ENCODE measurements around the gene DNAJC8. TPM values are rescaled to one million over a fixed set of nuclear protein-coding genes. Genes with fewer than 3 reads are reported as not detected.

The DNAJC8 gene
- total RNA-seq, 1 donor from 2014 or later, result 102 TPM

DNA sequence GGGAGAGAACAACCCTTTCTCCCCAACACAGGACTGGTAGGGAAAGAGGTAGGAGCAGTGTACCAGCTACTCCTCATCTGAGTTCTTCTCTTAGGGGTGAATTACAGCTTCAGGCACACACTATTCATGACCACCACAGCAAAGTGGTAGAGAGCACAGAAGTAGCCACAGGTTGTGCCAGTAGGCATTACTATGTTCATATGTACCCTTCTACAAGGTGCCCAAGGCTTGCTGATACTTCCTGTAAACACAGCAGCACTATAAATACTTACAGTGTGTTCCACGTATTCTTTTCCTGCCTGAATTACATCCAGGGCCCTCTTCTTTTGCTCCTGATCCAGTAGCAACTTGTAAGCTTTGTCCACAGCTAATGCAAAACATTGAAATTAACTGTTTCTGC, 23.1 kb downstream of the DNAJC8 start:
- intact Hi-C loops (cut with micrococcal nuclease), result loop anchor here (1.0 to 2.0 kb wide), 5 partner anchors 9 to 351 kb away; no protein-coding TSS in a partner anchor

DNA sequence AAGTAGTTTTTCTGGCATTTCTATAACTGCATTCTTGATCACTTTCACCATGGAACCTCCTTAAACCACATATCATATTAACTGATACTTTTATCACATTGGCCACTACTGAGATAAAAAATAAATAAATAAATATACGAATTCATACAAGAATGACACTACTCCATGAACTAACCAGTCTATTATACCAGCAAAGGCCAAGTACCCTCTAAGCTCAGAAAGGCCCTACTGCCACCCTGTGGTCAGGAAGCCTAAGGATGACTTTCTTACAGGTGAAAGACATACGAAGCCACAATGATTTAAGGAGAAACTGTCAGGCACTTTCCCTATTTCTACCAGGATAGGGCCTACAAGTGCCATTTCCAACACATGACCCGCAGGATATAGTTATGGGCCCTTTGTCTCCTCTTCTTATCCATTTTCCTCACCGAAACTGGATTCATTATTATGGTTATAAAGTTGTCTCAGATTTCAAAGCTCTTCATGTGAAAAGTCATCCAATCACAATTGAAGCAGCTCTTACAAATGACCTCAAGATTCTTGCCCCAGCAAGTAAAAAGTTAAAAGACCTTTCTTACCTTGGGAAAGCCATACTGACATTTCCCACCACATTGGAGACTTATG, 23.9 kb downstream of the DNAJC8 start:
- intact Hi-C loops (cut with micrococcal nuclease), result loop anchor here (1.0 to 2.0 kb wide), 5 partner anchors 9 to 351 kb away; no protein-coding TSS in a partner anchor

DNA sequence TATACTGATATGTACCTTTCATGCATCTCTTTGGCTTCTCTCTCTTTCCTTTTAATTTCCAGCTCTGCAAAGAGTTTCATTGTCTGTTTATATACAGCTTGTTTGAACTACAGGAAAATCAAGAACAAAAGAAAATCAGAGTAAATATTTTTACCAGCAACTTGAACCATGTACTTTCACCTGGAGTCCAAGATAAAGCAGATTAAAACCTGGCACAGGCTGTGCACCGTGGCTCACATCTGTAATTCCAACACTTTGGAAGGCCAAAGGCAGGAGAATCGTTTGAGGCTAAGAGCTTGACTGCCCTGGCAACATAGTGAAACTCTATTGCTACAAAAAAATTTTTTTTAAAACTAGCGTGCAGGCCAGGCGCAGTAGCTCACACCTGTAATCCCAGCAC, 27.6 kb downstream of the DNAJC8 start:
- intact Hi-C loops (cut with micrococcal nuclease), result no loop called here

DNA sequence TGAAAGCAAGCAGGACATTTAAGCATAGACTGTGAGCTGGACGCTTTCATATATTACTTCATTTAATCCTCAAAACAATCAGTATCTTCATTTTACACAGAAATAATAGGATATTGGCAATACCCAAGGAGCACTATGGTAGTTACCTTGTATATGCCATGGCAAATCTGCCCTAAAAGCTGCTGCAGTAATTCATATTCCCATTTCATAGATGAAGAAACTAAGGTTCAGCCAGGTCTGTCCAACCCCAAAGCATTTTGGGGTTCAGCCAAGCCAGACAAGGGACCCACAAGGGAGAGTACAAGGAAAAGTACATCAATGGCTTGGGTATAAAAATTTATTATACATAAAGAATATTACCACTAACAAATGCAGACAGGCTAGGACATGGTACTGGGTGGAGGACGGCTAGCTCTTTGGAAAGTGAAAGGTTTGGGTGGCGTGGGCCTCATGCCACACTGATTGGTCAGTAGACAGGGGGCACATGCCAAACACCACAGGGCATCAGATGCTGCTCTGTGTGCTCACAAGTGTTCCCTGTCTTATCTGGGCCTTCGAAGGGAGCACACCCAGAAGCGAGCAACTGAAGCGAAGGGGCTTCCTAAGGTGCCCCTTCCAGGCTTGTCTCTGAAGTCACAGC, 32.5 kb downstream of the DNAJC8 start:
- intact Hi-C loops (cut with micrococcal nuclease), result loop anchor here (1.0 to 2.0 kb wide), 4 partner anchors 9 to 110 kb away; no protein-coding TSS in a partner anchor

DNA sequence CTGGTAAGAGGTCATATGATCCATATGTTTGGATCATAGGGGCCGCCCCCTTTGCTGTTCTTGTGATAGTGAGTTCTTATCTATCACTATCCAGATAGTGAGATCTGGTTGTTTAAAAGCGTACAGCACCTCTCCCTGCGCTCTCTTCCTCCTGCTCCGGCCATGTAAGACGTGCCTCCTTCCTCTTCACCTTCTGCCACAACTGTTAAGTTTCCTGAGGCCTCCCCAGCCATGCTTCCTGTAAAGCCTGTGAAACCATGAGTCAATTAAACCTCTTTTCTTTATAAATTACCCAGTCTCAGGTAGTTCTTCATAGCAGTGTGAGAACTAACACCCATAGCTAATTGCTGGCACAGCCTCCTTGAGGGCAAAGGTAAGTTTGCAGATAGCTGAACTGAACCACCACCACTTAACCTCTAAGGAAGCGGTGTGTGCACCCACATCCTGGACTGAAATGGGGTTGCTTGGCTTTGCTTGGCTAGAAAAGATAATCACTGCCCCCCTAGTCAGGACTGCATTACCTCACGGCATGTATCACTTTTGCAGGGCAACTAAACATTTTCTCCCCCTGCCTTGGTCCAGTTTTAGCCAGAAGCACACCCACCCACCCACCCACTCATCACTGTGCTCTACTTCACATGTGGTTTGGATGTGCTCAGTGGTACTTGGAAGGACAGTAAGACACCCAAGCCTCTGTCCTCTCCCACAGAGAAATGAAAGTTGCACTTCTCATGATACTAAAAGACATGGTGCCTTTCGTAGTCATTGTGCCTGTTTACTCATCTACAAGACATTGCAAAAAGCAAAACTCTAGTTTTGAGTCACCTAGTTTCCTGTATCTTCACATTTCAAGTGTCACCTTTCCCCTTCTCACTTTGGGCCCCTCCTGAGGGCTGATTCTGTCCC, 33.2 kb downstream of the DNAJC8 start:
- intact Hi-C loops (cut with micrococcal nuclease), result loop anchor here (1.0 to 2.0 kb wide), 6 partner anchors 10 to 109 kb away; no protein-coding TSS in a partner anchor

DNA sequence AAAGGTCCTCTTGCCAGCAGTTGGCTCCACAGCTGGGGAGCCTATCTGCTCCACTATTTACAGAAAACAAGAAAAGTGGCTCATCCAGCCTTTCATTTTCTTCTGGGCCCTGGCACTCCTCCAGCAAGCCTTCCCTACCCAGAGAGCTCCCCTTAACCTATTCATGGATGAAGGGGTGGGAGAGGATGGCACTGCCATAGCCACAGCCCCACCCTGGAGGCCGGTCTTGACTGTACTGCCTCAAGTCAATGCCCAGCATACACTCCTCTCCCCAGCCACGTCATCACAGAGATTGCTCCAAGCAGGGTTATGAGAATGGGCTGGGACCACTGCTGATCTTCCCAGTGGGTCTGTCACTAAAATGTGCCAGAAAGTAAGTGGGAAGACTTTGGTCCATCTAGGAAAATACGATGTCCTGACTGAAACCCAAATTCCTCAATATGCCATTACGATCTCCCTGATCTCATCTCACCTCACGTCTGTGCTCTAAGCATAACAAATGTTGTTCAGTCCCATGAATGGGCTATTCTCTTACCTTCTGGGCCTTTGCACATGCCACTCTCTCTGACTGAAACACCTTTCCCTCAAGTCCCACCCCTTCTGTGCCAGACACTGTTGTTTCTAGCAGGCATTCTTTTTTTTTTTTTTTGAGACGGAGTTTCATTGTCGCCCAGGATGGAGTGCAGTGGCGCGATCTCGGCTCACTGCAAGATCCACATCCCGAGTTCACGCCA, 35.0 kb downstream of the DNAJC8 start:
- intact Hi-C loops (cut with micrococcal nuclease), result no loop called here

DNA sequence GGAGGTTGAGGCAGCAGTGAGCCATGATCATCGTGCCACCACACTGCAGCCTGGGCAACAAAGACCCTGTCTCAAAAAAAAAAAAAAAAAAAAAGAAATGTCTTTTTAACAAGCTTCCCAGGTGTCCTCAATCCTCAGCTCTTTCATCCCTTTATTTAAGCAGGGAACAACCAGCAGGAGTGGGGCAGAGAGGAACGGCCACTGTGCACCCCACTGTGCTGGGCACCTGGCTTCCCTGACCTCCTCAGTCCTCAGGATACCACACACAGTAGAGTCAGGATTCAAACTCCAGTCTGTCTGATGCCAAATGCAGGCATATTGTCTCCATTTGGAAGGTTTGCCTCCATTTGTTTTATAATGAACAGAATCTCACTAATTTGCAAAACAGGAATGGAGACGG, 36.5 kb downstream of the DNAJC8 start:
- intact Hi-C loops (cut with micrococcal nuclease), result no loop called here

DNA sequence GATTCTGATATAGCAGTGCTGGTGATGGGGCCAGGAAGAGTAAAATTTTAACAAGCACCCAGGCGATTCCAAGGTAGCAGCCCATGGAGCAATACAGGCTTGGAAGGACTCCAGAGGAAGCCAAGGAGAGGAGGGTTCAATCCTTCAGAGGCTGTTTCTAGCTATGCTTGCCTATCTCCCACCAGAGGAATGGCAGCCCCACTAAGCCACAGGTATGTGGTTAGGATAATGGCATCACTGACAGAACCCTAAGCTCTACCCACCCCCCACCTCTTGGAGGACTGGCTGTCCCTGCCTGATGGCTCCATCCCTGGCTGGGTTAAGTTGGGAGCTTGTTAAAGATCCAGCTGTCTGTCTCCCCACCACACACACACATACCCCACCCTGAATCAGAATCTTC, 37.0 kb downstream of the DNAJC8 start:
- intact Hi-C loops (cut with micrococcal nuclease), result no loop called here

DNA sequence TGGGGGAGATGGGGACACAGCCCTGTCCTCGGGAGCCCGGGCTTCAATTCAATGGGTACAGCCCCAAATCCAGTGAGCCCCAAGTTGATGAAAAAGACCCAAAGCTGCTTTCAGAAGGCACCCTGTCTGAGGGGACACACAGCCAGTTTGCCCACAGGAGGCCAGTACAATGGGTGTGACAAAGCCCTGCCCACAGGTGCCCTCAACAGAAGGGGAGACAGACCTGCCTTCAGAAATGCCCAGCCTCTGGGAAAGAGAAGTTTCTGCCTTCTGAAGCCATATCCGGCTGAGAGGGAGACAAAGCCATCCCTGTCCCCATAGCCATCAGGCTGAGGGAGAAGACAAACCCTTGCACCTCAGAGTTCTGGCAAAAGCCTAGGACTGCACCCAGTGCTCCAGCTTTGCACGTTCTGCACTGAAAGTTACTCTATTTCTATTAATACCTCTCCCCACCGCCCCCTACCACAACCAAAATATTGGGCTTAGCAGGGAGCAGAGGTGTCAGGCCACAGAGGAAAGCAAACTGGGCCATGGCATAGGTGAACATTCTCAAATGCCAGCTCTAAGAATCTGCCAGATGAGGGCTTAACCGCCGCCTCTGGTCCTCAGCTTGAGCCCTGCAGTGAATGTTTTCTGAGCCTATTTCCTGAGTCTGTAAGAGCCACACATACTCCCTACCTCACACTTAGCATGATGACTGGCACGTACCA, 38.3 kb downstream of the DNAJC8 start:
- intact Hi-C loops (cut with micrococcal nuclease), result no loop called here

DNA sequence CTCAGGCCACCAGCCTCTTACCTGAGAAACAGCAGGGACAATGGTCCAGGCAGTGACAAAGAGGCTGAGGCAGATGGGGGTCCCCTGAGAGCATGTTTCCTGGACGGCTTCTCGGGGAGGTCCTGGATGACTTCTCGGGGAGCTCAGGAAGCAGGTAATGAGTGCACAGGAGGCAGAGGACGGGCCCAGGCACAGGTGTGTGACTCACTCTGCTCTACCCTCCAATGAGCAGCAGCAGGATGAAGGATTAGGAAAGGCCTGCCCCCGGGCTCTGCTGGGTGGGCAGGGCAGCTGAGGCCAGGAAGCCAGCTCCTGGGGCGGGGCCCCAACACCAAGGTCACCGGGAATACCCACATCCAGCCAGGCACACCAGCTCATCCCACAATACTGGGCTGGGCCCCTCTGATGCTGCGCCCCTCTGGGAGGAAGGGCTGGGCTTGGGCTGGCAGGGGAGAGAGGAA, 39.1 kb downstream of the DNAJC8 start:
- intact Hi-C loops (cut with micrococcal nuclease), result no loop called here

DNA sequence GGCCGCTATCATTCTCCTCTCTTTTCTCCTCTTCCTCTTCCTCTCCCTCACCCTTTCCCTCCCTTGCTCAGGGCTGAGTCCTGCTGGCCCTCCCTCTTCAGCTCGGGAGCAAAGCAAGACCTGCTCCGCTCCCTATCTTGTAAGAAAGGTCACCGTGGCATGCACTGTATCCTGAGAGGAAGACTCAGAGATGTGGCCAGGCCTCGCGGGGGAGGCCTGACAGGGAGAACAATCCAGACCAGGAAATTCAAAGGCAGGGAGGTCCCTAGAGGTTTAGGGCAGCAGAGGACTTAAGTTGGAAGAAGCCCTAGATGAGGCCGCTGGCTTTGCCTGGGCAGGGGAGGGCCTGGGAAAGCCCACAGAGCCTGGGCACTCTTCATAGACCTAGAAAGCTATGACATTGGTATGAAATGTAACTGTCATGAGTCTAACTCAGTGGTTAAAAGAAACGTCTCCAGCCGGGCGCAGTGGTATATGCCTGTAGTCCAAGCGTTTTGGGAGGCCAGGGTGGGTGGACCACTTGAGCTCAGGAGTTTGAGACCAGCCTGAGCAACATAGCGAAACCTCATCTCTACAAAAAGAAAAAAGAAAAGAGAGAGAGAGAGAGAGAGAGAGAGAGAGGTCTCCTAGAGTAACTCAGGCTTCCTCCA, 41.7 kb downstream of the DNAJC8 start:
- intact Hi-C loops (cut with micrococcal nuclease), result no loop called here

DNA sequence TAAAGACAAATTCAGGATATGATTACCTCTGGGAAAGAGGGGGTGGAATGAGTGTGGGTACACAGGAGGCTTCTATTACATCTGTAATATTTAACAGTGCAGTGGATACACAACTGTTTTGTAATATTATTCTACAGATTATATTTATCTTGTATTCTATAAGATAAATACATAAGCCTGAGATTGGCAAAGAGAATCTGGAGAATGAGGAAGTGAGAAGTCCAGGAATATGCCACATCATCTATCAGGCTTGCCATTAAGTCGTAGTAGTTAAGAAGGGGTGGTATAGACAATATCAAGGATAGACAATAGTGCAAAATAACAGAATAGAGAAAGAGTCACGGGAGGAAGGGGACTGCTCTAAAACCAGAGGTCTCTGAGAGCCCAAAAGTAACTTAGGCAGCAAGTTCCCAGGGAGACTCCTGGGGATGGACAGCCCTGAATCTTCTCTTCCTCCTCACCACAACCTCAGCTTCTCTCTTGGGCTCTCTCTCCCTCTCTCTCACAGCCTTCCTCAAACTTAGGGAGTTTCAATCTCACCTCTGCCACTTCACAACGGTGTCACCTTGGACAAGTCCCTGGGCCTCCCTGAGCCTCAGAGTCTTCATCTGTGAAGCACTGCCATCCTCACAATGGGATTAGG, 42.4 kb downstream of the DNAJC8 start:
- intact Hi-C loops (cut with micrococcal nuclease), result no loop called here

DNA sequence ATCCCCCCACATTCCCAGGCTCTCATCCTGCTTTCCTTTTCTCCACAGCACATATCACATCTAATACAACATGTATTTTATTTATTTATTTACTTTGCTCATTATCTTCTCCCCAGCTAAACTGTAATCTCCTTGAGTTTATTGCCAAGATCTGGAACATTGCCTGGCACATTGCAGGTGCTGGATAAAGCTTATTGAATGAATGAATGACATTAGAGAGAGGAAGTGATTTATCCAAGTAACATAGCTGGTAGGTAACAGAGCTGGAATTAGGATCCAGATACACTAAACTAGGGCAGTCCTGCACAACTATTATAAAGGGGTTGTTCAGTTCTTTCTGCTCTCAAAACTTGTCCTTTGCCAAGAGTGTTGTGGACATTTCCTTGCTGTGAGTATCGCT, 47.8 kb downstream of the DNAJC8 start:
- intact Hi-C loops (cut with micrococcal nuclease), result no loop called here

DNA sequence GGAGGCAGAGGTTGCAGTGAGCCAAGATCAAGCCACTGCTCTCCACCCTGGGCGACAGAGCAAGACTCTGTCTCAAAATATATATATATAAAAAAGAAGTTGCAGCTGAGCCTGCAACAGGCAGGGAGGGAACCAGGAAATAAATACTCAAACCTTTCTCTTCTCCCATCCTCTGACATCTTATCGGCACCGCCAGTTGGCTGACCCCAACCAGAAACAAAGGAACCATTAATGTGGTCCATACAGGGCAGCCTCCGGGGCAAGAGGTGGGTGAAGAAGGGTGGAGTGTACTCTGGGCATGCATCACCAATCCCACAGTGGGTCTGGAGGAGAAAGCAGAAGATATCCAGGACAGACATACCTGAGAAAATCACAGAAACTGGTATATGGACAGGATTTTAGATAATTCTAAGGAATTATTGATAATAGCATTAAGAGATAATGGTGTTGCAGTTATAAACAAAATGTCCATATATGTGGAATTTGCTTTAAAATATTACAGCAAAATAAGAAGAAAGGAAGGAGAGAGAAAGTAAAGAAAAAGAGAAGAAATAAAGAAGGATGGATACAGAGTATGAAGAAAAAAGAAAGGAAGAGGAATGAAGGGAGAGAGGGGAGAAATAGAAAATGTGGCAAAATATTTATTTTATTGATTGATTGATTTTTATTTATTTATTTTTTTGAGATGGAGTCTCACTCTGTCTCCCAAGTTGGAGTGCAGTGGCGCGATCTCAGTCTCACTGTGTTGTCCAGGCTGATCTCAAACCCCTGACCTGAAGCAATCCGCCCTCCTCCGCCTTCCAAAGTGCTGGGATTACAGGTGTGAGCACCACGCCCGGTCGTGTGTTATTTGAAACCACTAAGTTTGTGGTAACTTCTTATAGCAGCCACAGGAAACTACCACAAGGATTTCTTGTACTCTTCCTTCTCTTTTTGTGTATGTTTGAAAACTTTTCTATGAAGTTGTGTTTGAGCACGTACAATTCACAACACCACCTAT, 52.2 kb downstream of the DNAJC8 start:
- intact Hi-C loops (cut with micrococcal nuclease), result loop anchor here (1.0 kb wide), 1 partner anchor 8 kb away; no protein-coding TSS in a partner anchor

DNA sequence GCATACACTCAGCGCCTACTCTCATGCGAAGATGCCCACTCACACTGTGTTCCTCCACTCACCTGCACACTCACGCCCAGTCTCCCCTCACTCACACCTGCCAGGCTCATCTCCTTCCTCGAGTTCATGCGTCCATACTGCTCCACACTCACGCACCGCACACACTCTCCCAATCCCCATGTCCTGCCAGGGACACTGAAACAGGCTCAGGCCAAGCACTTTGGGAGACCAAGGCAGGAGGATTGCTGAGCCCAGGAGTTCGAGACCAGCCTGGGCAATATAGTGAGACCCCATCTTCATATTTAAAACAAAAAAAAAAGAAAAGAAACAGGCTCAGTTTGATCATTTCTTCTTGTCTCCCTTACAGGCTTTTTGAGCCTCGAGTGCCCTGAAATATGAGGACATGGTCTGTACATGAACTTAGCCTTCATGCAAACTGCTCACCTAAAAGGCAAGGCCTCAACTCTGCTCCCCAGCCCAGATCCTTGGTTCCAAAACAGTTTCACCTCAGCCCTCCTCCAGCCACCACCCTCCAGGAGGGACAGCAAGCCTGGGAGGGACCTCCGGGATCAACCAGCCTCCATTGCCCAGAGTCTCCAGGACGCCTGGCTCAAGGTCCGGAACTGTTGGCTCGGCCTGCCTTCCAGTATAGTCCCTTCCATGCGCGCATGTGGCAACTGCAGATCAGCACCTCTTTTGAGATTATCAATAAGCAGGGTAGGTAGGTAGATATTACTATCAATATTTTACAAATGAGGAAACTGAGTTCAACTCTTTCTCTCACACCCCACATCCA, 53.9 kb downstream of the DNAJC8 start:
- intact Hi-C loops (cut with micrococcal nuclease), result no loop called here

DNA sequence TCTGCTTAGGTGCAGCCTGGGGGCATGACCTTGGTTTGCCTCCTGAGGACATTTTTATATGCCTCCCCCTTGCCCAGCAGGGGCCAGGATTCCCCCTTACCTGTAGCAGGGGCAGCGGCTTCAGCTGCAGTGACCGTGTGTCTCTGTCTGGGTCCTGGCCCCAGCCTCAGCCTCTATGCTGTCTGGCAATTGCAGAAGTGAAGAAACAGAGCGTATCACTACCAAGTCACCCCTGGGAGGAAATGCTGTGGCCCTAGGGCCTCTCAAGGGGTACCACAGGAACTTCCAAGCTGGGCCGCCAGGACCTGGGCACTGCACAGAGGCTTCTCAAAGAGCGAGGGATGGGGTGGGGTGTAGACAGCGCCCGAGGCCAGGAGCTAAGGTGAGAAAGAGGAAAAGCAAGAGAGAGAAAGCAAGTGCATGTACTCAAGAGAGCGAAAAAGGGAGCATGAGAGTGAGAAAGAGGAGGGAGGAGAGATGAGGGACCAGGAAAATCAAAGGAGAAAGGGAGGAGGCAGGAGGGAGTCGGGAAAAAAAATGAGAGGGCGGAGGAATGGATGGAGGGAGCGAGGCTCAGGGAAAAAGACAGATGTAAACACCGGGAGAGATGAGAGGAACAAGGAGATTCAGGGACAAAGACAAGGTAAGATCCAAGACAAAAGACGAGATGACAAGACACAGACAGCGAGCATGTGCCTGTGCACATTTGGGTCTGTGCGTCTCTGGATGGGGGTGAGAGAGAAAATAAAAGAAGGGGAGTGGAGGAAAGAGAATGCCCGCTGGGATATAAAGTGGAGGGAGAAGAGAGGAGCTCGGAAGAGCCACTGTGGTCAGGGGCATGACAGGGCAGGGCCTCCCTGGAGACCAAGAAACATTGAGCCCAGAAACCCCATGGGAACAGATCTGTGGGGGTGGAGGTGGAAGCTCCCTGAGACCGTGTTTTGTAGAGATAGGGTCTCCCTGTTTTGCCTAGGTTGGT, 56.0 kb downstream of the DNAJC8 start, which contains the start of gene PTAFR:
PTAFR (minus strand) TSS at position 199 of the 979 bp plus-strand sequence. CDS start 25,669 bp downstream, outside the sequence.
- intact Hi-C loops (cut with micrococcal nuclease), result no loop called here
